ENCODE measurements around the gene TAGLN2. TPM values are rescaled to one million over a fixed set of nuclear protein-coding genes. Genes with fewer than 3 reads are reported as not detected.

The TAGLN2 gene
- polyA plus RNA-seq, 6 donors from 2014 or later: 1,235 to 1,676 (median 1,380) TPM

- Mint-ChIP-seq H3K4me3 (peak overlapping the region in 7 of 8 donors; percentile 42 to 99 (median 93)), H3K27ac (peak overlapping the region; percentile 99 to 100 (median 100)), H3K9me3 (peaks cover 0 to 3% (median 2%) of the 10 kb centered on the region in 7 donors), H3K36me3 (peaks cover 22 to 38% of the 10 kb centered on the region in 2 donors), H3K27me3 (peaks cover 0 to 6% (median 0%) of the 10 kb centered on the region in 3 donors), H3K4me1 (peaks cover 68 to 81% (median 73%) of the 10 kb centered on the region in 3 donors)
- ATAC-seq (ENCODE audit: low read depth in 2 of 2) (no peak), DNase-seq (no peak)
Observed at GRCh38 chr1:159920651-159921050, 4.7 kb downstream of the TAGLN2 start.

GRCh38 chr1:159920202-159920601, 5.1 kb downstream of the TAGLN2 start:
- H3K4me3 Mint-ChIP-seq: peak overlapping the region in 4 of 8 donors; percentile 25 to 96 (median 78)

GRCh38 chr1:159919236-159919865, 6.0 kb downstream of the TAGLN2 start:
- ATAC-seq (ENCODE audit: low read depth in 2 of 2) (no peak), DNase-seq (no peak)
- Mint-ChIP-seq H3K36me3 (peaks cover 21 to 30% of the 10 kb centered on the region in 2 donors), H3K27me3 (peaks cover 0 to 6% (median 0%) of the 10 kb centered on the region in 3 donors), H3K9me3 (peaks cover 0 to 3% (median 2%) of the 10 kb centered on the region in 7 donors), H3K4me3 (peak overlapping the region in 3 of 8 donors; percentile 9 to 69 (median 17)), H3K4me1 (peaks cover 66 to 77% (median 74%) of the 10 kb centered on the region in 3 donors), H3K27ac (peak overlapping the region; percentile 89 to 100 (median 100))

More at GRCh38 chr1:159920202-159920601, 5.1 kb downstream of the TAGLN2 start:
- H3K27ac Mint-ChIP-seq: peak overlapping the region; percentile 99 to 100 (median 100)
- peaks cover 63 to 77% (median 72%) of the 10 kb centered on the region in 3 donors for H3K4me1 Mint-ChIP-seq
- DNase-seq (no peak), ATAC-seq (ENCODE audit: low read depth in 2 of 2) (no peak)
- H3K36me3 Mint-ChIP-seq: peaks cover 22 to 33% of the 10 kb centered on the region in 2 donors
- H3K27me3 Mint-ChIP-seq: peaks cover 0 to 6% (median 0%) of the 10 kb centered on the region in 3 donors
- H3K9me3 Mint-ChIP-seq: peaks cover 0 to 3% (median 2%) of the 10 kb centered on the region in 7 donors

GRCh38 chr1:159918352-159919200, 6.7 kb downstream of the TAGLN2 start:
- ATAC-seq (ENCODE audit: low read depth in 2 of 2): no peak
- Mint-ChIP-seq H3K27me3 (peaks cover 0 to 1% (median 0%) of the 10 kb centered on the region in 3 donors), H3K36me3 (peaks cover 13 to 24% of the 10 kb centered on the region in 2 donors), H3K9me3 (no peaks in the 10 kb centered on the region), H3K27ac (peak overlapping the region; percentile 48 to 100 (median 94)), H3K4me3 (peak overlapping the region in 2 of 8 donors; percentile 1 to 72), H3K4me1 (peaks cover 66 to 81% (median 74%) of the 10 kb centered on the region in 3 donors)
- no peak for DNase-seq

- peaks cover 60 to 82% (median 74%) of the 10 kb centered on the region in 3 donors for H3K4me1 Mint-ChIP-seq
- H3K27ac Mint-ChIP-seq: peak overlapping the region; percentile 83 to 100 (median 93)
- no peaks in the 10 kb centered on the region for H3K27me3 Mint-ChIP-seq
- DNase-seq (no peak), ATAC-seq (ENCODE audit: low read depth in 2 of 2) (no peak)
- no peaks in the 10 kb centered on the region for H3K9me3 Mint-ChIP-seq
- peaks cover 13 to 22% of the 10 kb centered on the region in 2 donors for H3K36me3 Mint-ChIP-seq
- peak overlapping the region in 1 of 8 donors; percentile 72 for H3K4me3 Mint-ChIP-seq
Observed at GRCh38 chr1:159917533-159918351, 7.6 kb downstream of the TAGLN2 start.

GRCh38 chr1:159916242-159917051, 8.9 kb downstream of the TAGLN2 start:
- Mint-ChIP-seq H3K27ac (peak overlapping the region; percentile 57 to 100 (median 88)), H3K4me1 (peaks cover 61 to 82% (median 74%) of the 10 kb centered on the region in 3 donors), H3K4me3 (no peak overlapping the region), H3K27me3 (no peaks in the 10 kb centered on the region), H3K9me3 (no peaks in the 10 kb centered on the region), H3K36me3 (peaks cover 13 to 22% of the 10 kb centered on the region in 2 donors)
- DNase-seq (no peak), ATAC-seq (ENCODE audit: low read depth in 2 of 2) (no peak)

- no peaks in the 10 kb centered on the region for H3K9me3 Mint-ChIP-seq
- H3K27me3 Mint-ChIP-seq: no peaks in the 10 kb centered on the region
- peaks cover 13 to 17% of the 10 kb centered on the region in 2 donors for H3K36me3 Mint-ChIP-seq
- H3K27ac Mint-ChIP-seq: peak overlapping the region in 5 of 6 donors; percentile 54 to 100 (median 86)
- no peak overlapping the region for H3K4me3 Mint-ChIP-seq
- peaks cover 61 to 82% (median 72%) of the 10 kb centered on the region in 3 donors for H3K4me1 Mint-ChIP-seq
- no peak for DNase-seq
- ATAC-seq (ENCODE audit: low read depth in 2 of 2): no peak
Observed at GRCh38 chr1:159915571-159916241, 9.6 kb downstream of the TAGLN2 start.

GRCh38 chr1:159914252-159915018, 10.9 kb downstream of the TAGLN2 start:
- no peak for ATAC-seq (ENCODE audit: low read depth in 2 of 2)
- Mint-ChIP-seq H3K36me3 (peaks cover 13% of the 10 kb centered on the region in 2 donors), H3K9me3 (peaks cover 0 to 2% (median 0%) of the 10 kb centered on the region in 7 donors), H3K27ac (peak overlapping the region; percentile 86 to 100 (median 94)), H3K4me3 (no peak overlapping the region), H3K4me1 (peaks cover 63 to 81% (median 75%) of the 10 kb centered on the region in 3 donors), H3K27me3 (no peaks in the 10 kb centered on the region)
- no peak for DNase-seq

GRCh38 chr1:159913451-159914192, 11.7 kb downstream of the TAGLN2 start:
- peak overlapping the region in 3 of 8 donors; percentile 6 to 30 (median 6) for H3K4me3 Mint-ChIP-seq
- no peak for ATAC-seq (ENCODE audit: low read depth in 2 of 2)

GRCh38 chr1:159911326-159912070, 13.8 kb downstream of the TAGLN2 start:
- Mint-ChIP-seq H3K27me3 (no peaks in the 10 kb centered on the region), H3K36me3 (no peaks in the 10 kb centered on the region), H3K4me1 (peaks cover 49 to 65% (median 57%) of the 10 kb centered on the region in 3 donors), H3K9me3 (peaks cover 0 to 2% (median 0%) of the 10 kb centered on the region in 7 donors), H3K27ac (peak overlapping the region; percentile 96 to 100 (median 98)), H3K4me3 (peak overlapping the region in 5 of 8 donors; percentile 34 to 59 (median 56))
- DNase-seq: no peak
- ATAC-seq (ENCODE audit: low read depth in 2 of 2): no peak

More at GRCh38 chr1:159913451-159914192, 11.7 kb downstream of the TAGLN2 start:
- Mint-ChIP-seq H3K36me3 (peaks cover 13% of the 10 kb centered on the region in 2 donors), H3K27me3 (no peaks in the 10 kb centered on the region), H3K4me1 (peaks cover 62 to 82% (median 73%) of the 10 kb centered on the region in 3 donors), H3K9me3 (peaks cover 0 to 2% (median 0%) of the 10 kb centered on the region in 7 donors), H3K27ac (peak overlapping the region; percentile 77 to 100 (median 95))
- no peak for DNase-seq

All from naive B cell (primary cell).